ENCODE results near the gene TNFRSF13B. TPM values are rescaled to one million over a fixed set of nuclear protein-coding genes. Genes with fewer than 3 reads are reported as not detected.
"Not testable (repeated sequence)": the region's sequence is repeated elsewhere in the genome, so short reads cannot be mapped to it uniquely, and the experiment has no call there.

Gene TNFRSF13B
- total RNA-seq, 2 experiments from 2014 or later = not detected

DNA sequence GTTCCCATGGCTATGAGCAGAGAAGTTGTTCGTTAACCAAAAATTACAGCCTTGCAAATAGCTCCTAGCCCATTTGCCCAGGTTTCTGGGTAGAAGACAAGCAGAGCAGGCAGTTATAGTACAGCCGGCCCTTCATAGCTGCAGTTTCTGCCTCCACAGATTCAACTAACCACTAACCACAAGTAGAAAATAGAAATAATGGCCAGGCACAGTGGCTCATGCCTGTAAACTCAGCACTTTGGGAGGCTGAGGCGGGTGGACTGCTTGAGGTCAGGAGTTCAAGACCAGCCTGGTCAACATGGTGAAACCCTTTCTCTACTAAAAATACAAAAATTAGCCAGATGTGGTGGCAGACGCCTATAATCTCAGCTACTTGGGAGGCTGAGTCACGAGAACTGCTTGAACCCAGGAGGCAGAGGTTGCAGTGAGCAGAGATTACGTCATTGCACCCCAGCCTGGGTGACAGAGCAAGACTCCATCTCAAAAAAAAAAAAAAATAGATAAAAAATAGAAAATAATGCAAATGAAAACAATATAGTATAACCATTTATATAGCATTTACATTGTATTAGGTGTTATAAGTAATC, 7.4 kb upstream of the TNFRSF13B start:
- H3K27ac Mint-ChIP-seq; ATAC-seq; H3K36me3 Mint-ChIP-seq (ENCODE audit: low read depth); H3K4me3 Mint-ChIP-seq; POLR2A ChIA-PET; H3K9me3 Mint-ChIP-seq (ENCODE audit: low read depth); DNase-seq; H3K27me3 Mint-ChIP-seq; intact Hi-C loops (cut with DNase I, micrococcal nuclease): not testable (repeated sequence)
- CTCF ChIA-PET = interaction anchor here (0.7 to 1.3 kb wide), 2 partner anchors 12 to 14 kb away, joined by 3 to 4 read pairs; no protein-coding TSS in a partner anchor
- peaks cover 13% of the 10 kb centered on the region for H3K4me1 Mint-ChIP-seq

- DNase-seq (no peak), ATAC-seq (no peak)
- Mint-ChIP-seq H3K27ac (no peak overlapping the region), H3K9me3 (ENCODE audit: low read depth) (no peaks in the 10 kb centered on the region), H3K36me3 (ENCODE audit: low read depth) (no peaks in the 10 kb centered on the region), H3K27me3 (no peaks in the 10 kb centered on the region), H3K4me1 (peaks cover 13% of the 10 kb centered on the region), H3K4me3 (no peak overlapping the region)
- intact Hi-C loops (cut with DNase I, micrococcal nuclease) = no loop called here
- ChIA-PET CTCF (interaction anchor here (1.4 to 2.2 kb wide), 2 partner anchors 11 to 14 kb away, joined by 3 to 11 read pairs; no protein-coding TSS in a partner anchor), POLR2A (interaction anchor here (0.7 kb wide), 1 partner anchor 119 kb away, joined by 3 read pairs; no protein-coding TSS in a partner anchor)
Observed at GRCh38 chr17:16977932-16978331, 6.0 kb upstream of the TNFRSF13B start.

- POLR2A ChIA-PET = interaction anchor here (1.0 kb wide), 1 partner anchor 12 kb away, joined by 3 read pairs; no protein-coding TSS in a partner anchor
- no peak overlapping the region for H3K27ac Mint-ChIP-seq
Observed at GRCh38 chr17:16976725-16977550, 5.0 kb upstream of the TNFRSF13B start.

DNA sequence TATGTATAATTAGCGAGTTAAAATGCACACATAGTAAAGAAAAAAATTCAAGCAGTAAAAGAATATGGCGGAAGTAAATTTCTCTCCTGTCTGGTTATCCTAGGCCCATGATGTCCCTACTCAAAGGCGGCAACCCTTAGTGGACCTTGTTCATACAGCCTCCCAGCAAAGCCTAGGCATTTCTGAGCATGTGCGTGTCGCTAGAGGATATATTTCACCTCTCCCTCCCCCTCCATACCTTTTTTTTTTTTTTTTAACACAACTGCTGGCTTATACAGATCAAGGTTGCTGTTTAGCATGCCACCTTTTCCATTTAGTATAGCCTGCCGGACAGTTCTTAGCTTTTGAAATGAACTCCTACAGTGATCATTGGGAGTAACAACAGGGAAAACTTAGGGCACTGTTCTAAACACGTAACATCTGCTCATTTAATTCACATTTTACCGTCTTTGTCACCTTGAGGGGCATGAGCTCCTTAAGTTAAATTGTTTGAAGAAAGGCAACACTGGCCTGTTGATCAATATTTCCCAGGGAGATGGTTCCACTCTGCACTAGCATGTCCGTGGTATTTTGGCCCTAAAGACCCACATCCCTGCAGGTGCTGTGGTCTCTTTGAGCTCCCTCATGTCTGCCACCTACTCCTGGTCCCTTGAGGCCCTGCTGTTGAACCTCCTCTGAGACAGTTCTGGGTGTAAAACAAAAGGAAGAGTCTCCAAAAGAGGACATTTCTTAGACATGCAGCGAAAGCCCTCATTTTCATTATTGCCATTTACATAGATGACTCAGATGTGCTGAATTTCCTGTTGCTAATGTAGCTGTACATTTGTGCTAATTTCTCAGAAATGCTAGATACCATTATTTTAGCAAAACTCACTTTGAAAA, 4.1 kb upstream of the TNFRSF13B start:
- Mint-ChIP-seq H3K4me1 (peaks cover 13% of the 10 kb centered on the region), H3K4me3 (no peak overlapping the region), H3K9me3 (ENCODE audit: low read depth) (no peaks in the 10 kb centered on the region), H3K27me3 (no peaks in the 10 kb centered on the region), H3K36me3 (ENCODE audit: low read depth) (no peaks in the 10 kb centered on the region), H3K27ac (no peak overlapping the region)
- ChIA-PET CTCF (interaction anchor here (0.5 kb wide), 1 partner anchor 468 kb away, joined by 4 read pairs; no protein-coding TSS in a partner anchor), POLR2A (interaction anchor here (1.0 kb wide), 1 partner anchor 13 kb away, joined by 3 read pairs; no protein-coding TSS in a partner anchor)
- ATAC-seq = peak; percentile 51
- intact Hi-C loops (cut with DNase I, micrococcal nuclease) = no loop called here
- no peak for DNase-seq

More at GRCh38 chr17:16976725-16977550, 5.0 kb upstream of the TNFRSF13B start:
- ATAC-seq (no peak), DNase-seq (no peak)
- intact Hi-C loops (cut with DNase I, micrococcal nuclease) = no loop called here
- CTCF ChIA-PET = interaction anchor here (0.5 to 2.2 kb wide), 3 partner anchors 12 to 469 kb away, joined by 3 to 11 read pairs (median 4); no protein-coding TSS in a partner anchor
- Mint-ChIP-seq H3K27me3 (no peaks in the 10 kb centered on the region), H3K9me3 (ENCODE audit: low read depth) (no peaks in the 10 kb centered on the region), H3K36me3 (ENCODE audit: low read depth) (no peaks in the 10 kb centered on the region), H3K4me3 (no peak overlapping the region), H3K4me1 (peaks cover 13% of the 10 kb centered on the region)

DNA sequence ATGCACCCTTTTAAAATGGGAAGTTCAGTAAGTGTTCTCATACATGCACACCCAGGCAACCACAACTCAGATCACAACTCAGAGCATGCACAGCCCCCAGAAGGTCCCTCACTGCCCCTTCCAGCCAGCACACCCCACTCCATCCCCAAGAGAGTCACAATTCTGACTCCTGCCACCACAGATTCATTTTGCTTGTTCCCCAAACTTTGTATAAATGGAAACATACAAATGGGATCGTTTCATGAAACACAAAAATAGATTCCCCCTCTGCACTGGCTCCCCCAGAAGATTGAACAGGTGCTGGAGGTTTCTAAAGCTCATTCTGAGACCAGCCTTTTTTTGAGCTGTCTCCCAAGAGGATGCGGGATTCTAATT, 3.3 kb upstream of the TNFRSF13B start:
- CTCF ChIA-PET = interaction anchor here (0.9 kb wide), 1 partner anchor 16 kb away, joined by 3 read pairs; no protein-coding TSS in a partner anchor
- H3K4me1 Mint-ChIP-seq = peaks cover 13% of the 10 kb centered on the region
- no peaks in the 10 kb centered on the region for H3K9me3 Mint-ChIP-seq (ENCODE audit: low read depth)
- no peak for DNase-seq
- intact Hi-C loops (cut with DNase I, micrococcal nuclease) = no loop called here
- no peak overlapping the region for H3K27ac Mint-ChIP-seq
- H3K27me3 Mint-ChIP-seq = no peaks in the 10 kb centered on the region
- no peaks in the 10 kb centered on the region for H3K36me3 Mint-ChIP-seq (ENCODE audit: low read depth)
- ATAC-seq = no peak
- POLR2A ChIA-PET = no interaction called here
- H3K4me3 Mint-ChIP-seq = no peak overlapping the region

- no peak overlapping the region for H3K27ac Mint-ChIP-seq
- DNase-seq = no peak
- ChIA-PET POLR2A (no interaction called here), CTCF (interaction anchor here (0.9 kb wide), 2 partner anchors 13 to 17 kb away, joined by 3 read pairs; no protein-coding TSS in a partner anchor)
- peaks cover 13% of the 10 kb centered on the region for H3K4me1 Mint-ChIP-seq
- H3K4me3 Mint-ChIP-seq = no peak overlapping the region
- intact Hi-C loops (cut with DNase I, micrococcal nuclease) = no loop called here
- H3K36me3 Mint-ChIP-seq (ENCODE audit: low read depth) = no peaks in the 10 kb centered on the region
- H3K9me3 Mint-ChIP-seq (ENCODE audit: low read depth) = no peaks in the 10 kb centered on the region
- no peaks in the 10 kb centered on the region for H3K27me3 Mint-ChIP-seq
- no peak for ATAC-seq
Observed at GRCh38 chr17:16974569-16975276, 2.8 kb upstream of the TNFRSF13B start.

- CTCF ChIA-PET = interaction anchor here (0.9 kb wide), 1 partner anchor 12 kb away, joined by 3 read pairs; no protein-coding TSS in a partner anchor
- intact Hi-C loops (cut with DNase I, micrococcal nuclease) = no loop called here
- DNase-seq (no peak), ATAC-seq (no peak)
- no peak overlapping the region for H3K4me3 Mint-ChIP-seq
- H3K9me3 Mint-ChIP-seq (ENCODE audit: low read depth) = no peaks in the 10 kb centered on the region
- H3K27me3 Mint-ChIP-seq = no peaks in the 10 kb centered on the region
- H3K36me3 Mint-ChIP-seq (ENCODE audit: low read depth) = no peaks in the 10 kb centered on the region
- POLR2A ChIA-PET = no interaction called here
- H3K27ac Mint-ChIP-seq = no peak overlapping the region
- H3K4me1 Mint-ChIP-seq = peaks cover 13% of the 10 kb centered on the region
Observed at GRCh38 chr17:16973760-16974540, 2.0 kb upstream of the TNFRSF13B start.

- ATAC-seq; DNase-seq; H3K27me3 Mint-ChIP-seq; CTCF ChIA-PET; intact Hi-C loops (cut with DNase I, micrococcal nuclease); H3K27ac Mint-ChIP-seq; H3K9me3 Mint-ChIP-seq (ENCODE audit: low read depth); H3K4me3 Mint-ChIP-seq; POLR2A ChIA-PET; H3K36me3 Mint-ChIP-seq (ENCODE audit: low read depth): not testable (repeated sequence)
- H3K4me1 Mint-ChIP-seq = peaks cover 13% of the 10 kb centered on the region
Observed at GRCh38 chr17:16973043-16973442, 1.1 kb upstream of the TNFRSF13B start.

- H3K36me3 Mint-ChIP-seq (ENCODE audit: low read depth) = no peaks in the 10 kb centered on the region
- H3K4me3 Mint-ChIP-seq = no peak overlapping the region
- ChIA-PET CTCF (no interaction called here), POLR2A (no interaction called here)
- H3K4me1 Mint-ChIP-seq = peaks cover 13% of the 10 kb centered on the region
- no peak overlapping the region for H3K27ac Mint-ChIP-seq
- intact Hi-C loops (cut with DNase I, micrococcal nuclease) = no loop called here
- H3K27me3 Mint-ChIP-seq = no peaks in the 10 kb centered on the region
- no peaks in the 10 kb centered on the region for H3K9me3 Mint-ChIP-seq (ENCODE audit: low read depth)
- DNase-seq (no peak), ATAC-seq (no peak)
Observed at GRCh38 chr17:16972346-16972745, 428 bp upstream of the TNFRSF13B start.
